ENCODE measurements around the gene PLCL2.

PLCL2 gene

DNA sequence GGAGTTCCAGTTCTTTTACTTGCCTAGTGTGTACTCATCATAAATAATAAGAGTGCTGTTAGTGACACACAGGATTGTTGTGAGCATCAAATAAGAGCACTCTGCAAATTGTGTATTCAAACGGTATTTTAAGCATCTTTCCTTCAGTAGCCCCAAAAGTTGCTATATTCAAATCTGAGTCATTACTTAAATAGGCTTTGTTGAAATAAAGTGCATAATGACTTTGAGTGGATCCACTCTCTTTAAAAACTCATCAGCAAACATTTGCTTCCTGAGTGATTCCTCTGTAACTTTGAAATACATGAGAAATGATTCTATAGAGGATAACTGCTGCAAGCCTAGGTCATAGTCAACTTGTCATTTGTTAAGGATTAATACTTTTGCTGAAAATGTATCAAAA lies 29.3 kb upstream of the PLCL2 start:
- no peaks in the 10 kb centered on the region for H3K36me3 ChIP-seq (ENCODE audit: low read length)
- H4K20me1 ChIP-seq (ENCODE audit: low read depth, low read length): no peaks in the 10 kb centered on the region
- H3K9me2 ChIP-seq (replicated peaks; ENCODE audit: insufficient read depth, low read length): no peaks in the 10 kb centered on the region
- H3K79me2 ChIP-seq (ENCODE audit: insufficient read depth, low read length): no peaks in the 10 kb centered on the region
- H3K27me3 ChIP-seq (ENCODE audit: low read length): no peaks in the 10 kb centered on the region
- TF ChIP-seq CTCF (IDR thresholded peaks at IDR 0.05; ENCODE audit: insufficient read depth, low read length, poor library complexity, severe bottlenecking) (no peak), EZH2phosphoT487 (conservative IDR thresholded peaks at IDR 0.05; ENCODE audit: low read length) (no peak)
- H3K4me2 ChIP-seq (ENCODE audit: low read depth, low read length, poor library complexity, severe bottlenecking): no peak overlapping the region
- no peak overlapping the region for H3K27ac ChIP-seq (ENCODE audit: low read depth, low read length)
- no peaks in the 10 kb centered on the region for H3F3A ChIP-seq (ENCODE audit: insufficient read depth)
- H3K9me3 ChIP-seq (ENCODE audit: insufficient read depth, low read length): no peaks in the 10 kb centered on the region
- H3K4me3 ChIP-seq (ENCODE audit: insufficient read depth, low read length, poor library complexity, severe bottlenecking): no peak overlapping the region
- no peak overlapping the region for H2AFZ ChIP-seq (ENCODE audit: low read depth, low read length, severe bottlenecking)
- H3K9ac ChIP-seq (ENCODE audit: low read length): no peak overlapping the region

GRCh38 chr3:16860234-16860633 lies 24.5 kb upstream of the PLCL2 start:
- H3K9me3 ChIP-seq (ENCODE audit: insufficient read depth, low read length): no peaks in the 10 kb centered on the region
- H2AFZ ChIP-seq (ENCODE audit: low read depth, low read length, severe bottlenecking): no peak overlapping the region
- no peaks in the 10 kb centered on the region for H3K27me3 ChIP-seq (ENCODE audit: low read length)
- H3K9ac ChIP-seq (ENCODE audit: low read length): no peak overlapping the region
- no peak for TF ChIP-seq CTCF (IDR thresholded peaks at IDR 0.05; ENCODE audit: insufficient read depth, low read length, poor library complexity, severe bottlenecking)
- no peak for TF ChIP-seq EZH2phosphoT487 (conservative IDR thresholded peaks at IDR 0.05; ENCODE audit: low read length)
- H3K4me2 ChIP-seq (ENCODE audit: low read depth, low read length, poor library complexity, severe bottlenecking): no peak overlapping the region
- H3K79me2 ChIP-seq (ENCODE audit: insufficient read depth, low read length): no peaks in the 10 kb centered on the region
- no peak overlapping the region for H3K27ac ChIP-seq (ENCODE audit: low read depth, low read length)
- H3F3A ChIP-seq (ENCODE audit: insufficient read depth): no peaks in the 10 kb centered on the region
- H3K36me3 ChIP-seq (ENCODE audit: low read length): no peaks in the 10 kb centered on the region
- no peaks in the 10 kb centered on the region for H3K9me2 ChIP-seq (replicated peaks; ENCODE audit: insufficient read depth, low read length)
- no peaks in the 10 kb centered on the region for H4K20me1 ChIP-seq (ENCODE audit: low read depth, low read length)
- H3K4me3 ChIP-seq (ENCODE audit: insufficient read depth, low read length, poor library complexity, severe bottlenecking): no peak overlapping the region

DNA sequence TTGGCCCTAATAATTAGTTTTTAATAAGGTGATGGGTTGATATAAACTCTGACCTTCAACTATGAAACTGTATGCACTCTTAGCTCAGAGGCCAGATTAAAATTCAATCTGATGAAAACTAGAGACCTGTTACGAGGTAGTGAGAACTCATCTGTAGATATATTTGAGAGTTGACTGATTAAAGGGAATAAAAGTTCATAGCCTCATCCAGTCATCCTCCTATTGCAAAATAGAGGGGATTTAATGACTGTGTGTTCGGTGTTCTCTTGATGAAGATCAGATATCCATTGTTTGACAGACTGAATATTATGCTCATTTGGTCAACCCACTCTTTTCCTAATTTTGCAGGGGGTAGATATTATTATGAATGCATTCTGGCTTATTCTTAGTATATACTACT lies 23.3 kb upstream of the PLCL2 start:
- no peak overlapping the region for H2AFZ ChIP-seq (ENCODE audit: low read depth, low read length, severe bottlenecking)
- no peaks in the 10 kb centered on the region for H3K9me2 ChIP-seq (replicated peaks; ENCODE audit: insufficient read depth, low read length)
- no peaks in the 10 kb centered on the region for H3K36me3 ChIP-seq (ENCODE audit: low read length)
- TF ChIP-seq EZH2phosphoT487 (conservative IDR thresholded peaks at IDR 0.05; ENCODE audit: low read length): no peak
- no peak for TF ChIP-seq CTCF (IDR thresholded peaks at IDR 0.05; ENCODE audit: insufficient read depth, low read length, poor library complexity, severe bottlenecking)
- no peaks in the 10 kb centered on the region for H3K79me2 ChIP-seq (ENCODE audit: insufficient read depth, low read length)
- H3K4me3 ChIP-seq (ENCODE audit: insufficient read depth, low read length, poor library complexity, severe bottlenecking): no peak overlapping the region
- no peaks in the 10 kb centered on the region for H3K27me3 ChIP-seq (ENCODE audit: low read length)
- H3K4me2 ChIP-seq (ENCODE audit: low read depth, low read length, poor library complexity, severe bottlenecking): no peak overlapping the region
- H3K9me3 ChIP-seq (ENCODE audit: insufficient read depth, low read length): no peaks in the 10 kb centered on the region
- H3F3A ChIP-seq (ENCODE audit: insufficient read depth): no peaks in the 10 kb centered on the region
- no peak overlapping the region for H3K27ac ChIP-seq (ENCODE audit: low read depth, low read length)
- no peak overlapping the region for H3K9ac ChIP-seq (ENCODE audit: low read length)
- no peaks in the 10 kb centered on the region for H4K20me1 ChIP-seq (ENCODE audit: low read depth, low read length)

All from SU-DHL-6 (cell line).